Measurements from ENCODE around the gene ERC1. TPM values are rescaled to one million over a fixed set of nuclear protein-coding genes. Genes with fewer than 3 reads are reported as not detected.
A peak's percentile ranks its signal among the peaks of the same experiment; 100 is the strongest.

Gene ERC1
- total RNA-seq, 1 experiment from 2014 or later: 40.4 TPM

- Histone ChIP-seq H3K27me3 (ENCODE audit: control insufficient read depth, insufficient read depth, low read length) (no peaks in the 10 kb centered on the region), H3K27ac (ENCODE audit: low read length) (0 out of 2 replicates have a peak overlapping the region, but pooled peaks have one; percentile 29), H3K4me3 (ENCODE audit: low read depth in 2 of 2, low read length in 2 of 2) (no peak overlapping the region), H3K36me3 (ENCODE audit: control insufficient read depth, insufficient read depth, low read length) (no peaks in the 10 kb centered on the region), H3K4me1 (ENCODE audit: control insufficient read depth, insufficient read depth, low read length) (peaks cover 16% of the 10 kb centered on the region), H3K9me3 (ENCODE audit: control insufficient read depth, insufficient read depth, low read depth, low read length) (no peaks in the 10 kb centered on the region)
- ChIA-PET CTCF (no interaction called here), POLR2A (no interaction called here)
- DNase-seq (ENCODE audit: low read depth, low spot score) (no peak), ATAC-seq (no peak)
- BruUV-seq (replicated peaks): no TSS peak
- in situ Hi-C loops (cut with HindIII; ENCODE audit: low pct_unique_long_range_greater_than_20kb, low sequenced_read_pairs) (no loop called here), intact Hi-C loops (cut with micrococcal nuclease; ENCODE audit: unreplicated experiment) (no loop called here)
- TF ChIP-seq TCF7L2 (IDR thresholded peaks at IDR 0.05; ENCODE audit: low read depth, low read length): no peak
- TF ChIP-seq, protein P1, sequence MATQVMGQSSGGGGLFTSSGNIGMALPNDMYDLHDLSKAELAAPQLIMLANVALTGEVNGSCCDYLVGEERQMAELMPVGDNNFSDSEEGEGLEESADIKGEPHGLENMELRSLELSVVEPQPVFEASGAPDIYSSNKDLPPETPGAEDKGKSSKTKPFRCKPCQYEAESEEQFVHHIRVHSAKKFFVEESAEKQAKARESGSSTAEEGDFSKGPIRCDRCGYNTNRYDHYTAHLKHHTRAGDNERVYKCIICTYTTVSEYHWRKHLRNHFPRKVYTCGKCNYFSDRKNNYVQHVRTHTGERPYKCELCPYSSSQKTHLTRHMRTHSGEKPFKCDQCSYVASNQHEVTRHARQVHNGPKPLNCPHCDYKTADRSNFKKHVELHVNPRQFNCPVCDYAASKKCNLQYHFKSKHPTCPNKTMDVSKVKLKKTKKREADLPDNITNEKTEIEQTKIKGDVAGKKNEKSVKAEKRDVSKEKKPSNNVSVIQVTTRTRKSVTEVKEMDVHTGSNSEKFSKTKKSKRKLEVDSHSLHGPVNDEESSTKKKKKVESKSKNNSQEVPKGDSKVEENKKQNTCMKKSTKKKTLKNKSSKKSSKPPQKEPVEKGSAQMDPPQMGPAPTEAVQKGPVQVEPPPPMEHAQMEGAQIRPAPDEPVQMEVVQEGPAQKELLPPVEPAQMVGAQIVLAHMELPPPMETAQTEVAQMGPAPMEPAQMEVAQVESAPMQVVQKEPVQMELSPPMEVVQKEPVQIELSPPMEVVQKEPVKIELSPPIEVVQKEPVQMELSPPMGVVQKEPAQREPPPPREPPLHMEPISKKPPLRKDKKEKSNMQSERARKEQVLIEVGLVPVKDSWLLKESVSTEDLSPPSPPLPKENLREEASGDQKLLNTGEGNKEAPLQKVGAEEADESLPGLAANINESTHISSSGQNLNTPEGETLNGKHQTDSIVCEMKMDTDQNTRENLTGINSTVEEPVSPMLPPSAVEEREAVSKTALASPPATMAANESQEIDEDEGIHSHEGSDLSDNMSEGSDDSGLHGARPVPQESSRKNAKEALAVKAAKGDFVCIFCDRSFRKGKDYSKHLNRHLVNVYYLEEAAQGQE (IDR thresholded peaks at IDR 0.05; ENCODE audit: insufficient read depth in 1 of 2, low read depth in 2 of 2, low read length in 1 of 2): no peak
- no peak for TF ChIP-seq SIN3A (IDR thresholded peaks at IDR 0.05; ENCODE audit: borderline replicate concordance, insufficient read depth, low read depth, low read length)
Measured at GRCh38 chr12:1519642-1520041, 528.6 kb downstream of the ERC1 start.

- DNase-seq (ENCODE audit: low read depth, low spot score): no peak
- Histone ChIP-seq H3K9me3 (ENCODE audit: control insufficient read depth, insufficient read depth, low read depth, low read length) (no peaks in the 10 kb centered on the region), H3K27ac (ENCODE audit: low read length) (no peak overlapping the region), H3K4me1 (ENCODE audit: control insufficient read depth, insufficient read depth, low read length) (peaks cover 16% of the 10 kb centered on the region), H3K27me3 (ENCODE audit: control insufficient read depth, insufficient read depth, low read length) (no peaks in the 10 kb centered on the region), H3K4me3 (ENCODE audit: low read depth in 2 of 2, low read length in 2 of 2) (no peak overlapping the region), H3K36me3 (ENCODE audit: control insufficient read depth, insufficient read depth, low read length) (no peaks in the 10 kb centered on the region)
- no peak for ATAC-seq
- intact Hi-C loops (cut with micrococcal nuclease; ENCODE audit: unreplicated experiment): no loop called here
- ChIA-PET POLR2A (interaction anchor here (0.6 kb wide), 1 partner anchor 11 kb away, joined by 5 read pairs; no protein-coding TSS in a partner anchor), CTCF (no interaction called here)
- TF ChIP-seq TCF7L2 (IDR thresholded peaks at IDR 0.05; ENCODE audit: low read depth, low read length) (no peak), POLR2AphosphoS5 (IDR thresholded peaks at IDR 0.05; ENCODE audit: low read depth, low read length) (no peak), SIN3A (IDR thresholded peaks at IDR 0.05; ENCODE audit: borderline replicate concordance, insufficient read depth, low read depth, low read length) (no peak)
- TF ChIP-seq, protein P1 (IDR thresholded peaks at IDR 0.05; ENCODE audit: insufficient read depth in 1 of 2, low read depth in 2 of 2, low read length in 1 of 2): no peak
- BruUV-seq (replicated peaks): no TSS peak
- in situ Hi-C loops (cut with HindIII; ENCODE audit: low pct_unique_long_range_greater_than_20kb, low sequenced_read_pairs): no loop called here
Measured at GRCh38 chr12:1523046-1523445, 532.0 kb downstream of the ERC1 start.

DNA sequence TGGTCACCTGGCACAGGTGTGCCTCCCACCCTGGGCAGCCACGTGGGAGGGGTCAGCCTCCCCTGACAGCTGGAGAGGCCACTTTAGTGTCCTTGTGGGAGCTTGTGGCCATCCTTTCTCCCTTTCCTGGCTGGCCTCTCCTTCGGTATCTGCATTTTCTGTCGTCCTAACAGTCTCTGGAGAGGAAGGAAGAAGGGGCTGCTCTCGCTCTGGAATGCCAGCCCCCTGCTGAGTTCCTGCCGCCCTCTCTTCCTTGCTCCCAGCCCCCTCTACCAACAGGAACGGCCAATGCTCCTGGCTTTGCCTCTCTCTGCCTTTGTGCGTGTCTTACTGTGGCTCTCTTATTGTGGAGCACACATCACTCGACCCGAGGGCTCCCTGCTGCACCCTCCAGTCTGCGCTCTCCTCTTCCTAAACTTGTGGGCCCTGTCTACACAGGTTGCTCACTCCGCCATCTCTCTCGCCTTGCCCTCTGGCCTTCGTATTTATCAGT lies 532.6 kb downstream of the ERC1 start:
- ChIA-PET CTCF (no interaction called here), POLR2A (no interaction called here)
- Histone ChIP-seq H3K4me3 (ENCODE audit: low read depth in 2 of 2, low read length in 2 of 2) (no peak overlapping the region), H3K36me3 (ENCODE audit: control insufficient read depth, insufficient read depth, low read length) (no peaks in the 10 kb centered on the region), H3K4me1 (ENCODE audit: control insufficient read depth, insufficient read depth, low read length) (peaks cover 11% of the 10 kb centered on the region), H3K27ac (ENCODE audit: low read length) (no peak overlapping the region), H3K9me3 (ENCODE audit: control insufficient read depth, insufficient read depth, low read depth, low read length) (no peaks in the 10 kb centered on the region), H3K27me3 (ENCODE audit: control insufficient read depth, insufficient read depth, low read length) (no peaks in the 10 kb centered on the region)
- ATAC-seq (no peak), DNase-seq (ENCODE audit: low read depth, low spot score) (no peak)
- intact Hi-C loops (cut with micrococcal nuclease; ENCODE audit: unreplicated experiment): no loop called here
- no peak for TF ChIP-seq CTCF (IDR thresholded peaks at IDR 0.05)
- TF ChIP-seq SIN3A (IDR thresholded peaks at IDR 0.05; ENCODE audit: borderline replicate concordance, insufficient read depth, low read depth, low read length): no peak
- TF ChIP-seq, protein P1 (IDR thresholded peaks at IDR 0.05; ENCODE audit: insufficient read depth in 1 of 2, low read depth in 2 of 2, low read length in 1 of 2): no peak
- TF ChIP-seq POLR2AphosphoS5 (IDR thresholded peaks at IDR 0.05; ENCODE audit: low read depth, low read length): no peak
- no peak for TF ChIP-seq TCF7L2 (IDR thresholded peaks at IDR 0.05; ENCODE audit: low read depth, low read length)
- in situ Hi-C loops (cut with HindIII; ENCODE audit: low pct_unique_long_range_greater_than_20kb, low sequenced_read_pairs): no loop called here
- BruUV-seq (replicated peaks): no TSS peak
